ENCODE data around the gene NIBAN1. TPM values are rescaled to one million over a fixed set of nuclear protein-coding genes. Genes with fewer than 3 reads are reported as not detected.
A peak's percentile ranks its signal among the peaks of the same experiment; 100 is the strongest.

NIBAN1 gene
- polyA plus RNA-seq, 3 donors, result 10.2 to 24.6 (median 12.4) TPM

- Histone ChIP-seq H2AFZ (ENCODE audit: insufficient read depth, low read depth, low read length, poor library complexity, severe bottlenecking) (no peak overlapping the region), H3K27ac (ENCODE audit: low read depth in 1 of 2, low read length in 2 of 2) (no peak overlapping the region), H3K4me2 (replicated peaks; ENCODE audit: extremely low read depth, low read length, poor library complexity, severe bottlenecking) (no peak overlapping the region), H3K4me3 (replicated peaks in 1 of 3; ENCODE audit: low read depth in 2 of 3, low read length in 3 of 3) (no peak overlapping the region), H3K9me3 (replicated peaks in 1 of 2; ENCODE audit: control insufficient read depth in 1 of 2, insufficient read depth in 1 of 2, low read length in 2 of 2) (no peaks in the 10 kb centered on the region), H3K79me2 (ENCODE audit: insufficient read depth, low read length) (peaks cover 84% of the 10 kb centered on the region), H3K36me3 (replicated peaks in 1 of 2; ENCODE audit: control insufficient read depth in 1 of 2, insufficient read depth in 2 of 2, low read length in 2 of 2) (no peaks in the 10 kb centered on the region), H3K9ac (ENCODE audit: insufficient read depth, low read length, poor library complexity, severe bottlenecking) (no peak overlapping the region), H4K20me1 (ENCODE audit: insufficient read depth, low read length) (peaks cover 57% of the 10 kb centered on the region), H3K4me1 (ENCODE audit: control insufficient read depth in 1 of 2, insufficient read depth in 2 of 2, low read length in 2 of 2) (peaks cover 39 to 53% of the 10 kb centered on the region in 2 donors), H3K27me3 (ENCODE audit: control insufficient read depth in 2 of 2, insufficient read depth in 2 of 2, low read length in 2 of 2) (no peaks in the 10 kb centered on the region)
- Mint-ChIP-seq H3K4me1 (peaks cover 55% of the 10 kb centered on the region), H3K4me3 (no peak overlapping the region), H3K27me3 (ENCODE audit: low read depth in 3 of 3) (peaks cover 0 to 2% (median 0%) of the 10 kb centered on the region in 3 donors), H3K36me3 (peaks cover 3 to 12% of the 10 kb centered on the region in 2 donors), H3K9me3 (no peaks in the 10 kb centered on the region), H3K27ac (peak overlapping the region in 1 of 7 donors; percentile 25)
- DNase-seq, result no peak
- WGBS (ENCODE audit: insufficient coverage), result no CpG with 5 or more reads among the region's 2 CpGs
- no peak for TF ChIP-seq CTCF (IDR thresholded peaks at IDR 0.05)
- intact Hi-C loops (cut with micrococcal nuclease), result no loop called here
Observed at GRCh38 chr1:184943998-184944397, 30.3 kb downstream of the NIBAN1 start.

- Histone ChIP-seq H3K79me2 (ENCODE audit: insufficient read depth, low read length) (peaks cover 84% of the 10 kb centered on the region), H2AFZ (ENCODE audit: insufficient read depth, low read depth, low read length, poor library complexity, severe bottlenecking) (no peak overlapping the region), H3K27me3 (ENCODE audit: control insufficient read depth in 2 of 2, insufficient read depth in 2 of 2, low read length in 2 of 2) (no peaks in the 10 kb centered on the region), H3K9ac (ENCODE audit: insufficient read depth, low read length, poor library complexity, severe bottlenecking) (no peak overlapping the region), H3K9me3 (replicated peaks in 1 of 2; ENCODE audit: control insufficient read depth in 1 of 2, insufficient read depth in 1 of 2, low read length in 2 of 2) (no peaks in the 10 kb centered on the region), H3K27ac (ENCODE audit: low read depth in 1 of 2, low read length in 2 of 2) (no peak overlapping the region), H3K4me1 (ENCODE audit: control insufficient read depth in 1 of 2, insufficient read depth in 2 of 2, low read length in 2 of 2) (peaks cover 28 to 38% of the 10 kb centered on the region in 2 donors), H3K36me3 (replicated peaks in 1 of 2; ENCODE audit: control insufficient read depth in 1 of 2, insufficient read depth in 2 of 2, low read length in 2 of 2) (no peaks in the 10 kb centered on the region), H3K4me3 (replicated peaks in 1 of 3; ENCODE audit: low read depth in 2 of 3, low read length in 3 of 3) (no peak overlapping the region), H3K4me2 (replicated peaks; ENCODE audit: extremely low read depth, low read length, poor library complexity, severe bottlenecking) (no peak overlapping the region), H4K20me1 (ENCODE audit: insufficient read depth, low read length) (peaks cover 55% of the 10 kb centered on the region)
- intact Hi-C loops (cut with micrococcal nuclease), result no loop called here
- Mint-ChIP-seq H3K36me3 (peaks cover 5 to 17% of the 10 kb centered on the region in 2 donors), H3K9me3 (no peaks in the 10 kb centered on the region), H3K27me3 (ENCODE audit: low read depth in 3 of 3) (no peaks in the 10 kb centered on the region), H3K27ac (peak overlapping the region in 1 of 7 donors; percentile 37), H3K4me1 (peaks cover 48% of the 10 kb centered on the region), H3K4me3 (no peak overlapping the region)
- DNase-seq, result peak in 1 of 3 donors; percentile 26
- 100% methylated on average over 1 of the region's 3 CpGs for WGBS (ENCODE audit: insufficient coverage)
- TF ChIP-seq CTCF (IDR thresholded peaks at IDR 0.05), result no peak
Observed at GRCh38 chr1:184941735-184942134, 32.6 kb downstream of the NIBAN1 start.

All from CD14-positive monocyte (primary cell).